Measurements from ENCODE around the gene CYP19A1.
A peak's percentile ranks its signal among the peaks of the same experiment; 100 is the strongest.

GRCh38 chr15:51260202-51260601 lies 78.2 kb downstream of the CYP19A1 start:
- TF ChIP-seq POLR2AphosphoS5 (IDR thresholded peaks at IDR 0.05) (peak in 1 of 3 donors; percentile 23), CTCF (IDR thresholded peaks at IDR 0.05) (no peak)
